Measurements from ENCODE around the gene CST8. TPM values are rescaled to one million over a fixed set of nuclear protein-coding genes. Genes with fewer than 3 reads are reported as not detected.

CST8 gene
- total and polyA plus RNA-seq, 2 experiments from 2014 or later, result not detected

DNA sequence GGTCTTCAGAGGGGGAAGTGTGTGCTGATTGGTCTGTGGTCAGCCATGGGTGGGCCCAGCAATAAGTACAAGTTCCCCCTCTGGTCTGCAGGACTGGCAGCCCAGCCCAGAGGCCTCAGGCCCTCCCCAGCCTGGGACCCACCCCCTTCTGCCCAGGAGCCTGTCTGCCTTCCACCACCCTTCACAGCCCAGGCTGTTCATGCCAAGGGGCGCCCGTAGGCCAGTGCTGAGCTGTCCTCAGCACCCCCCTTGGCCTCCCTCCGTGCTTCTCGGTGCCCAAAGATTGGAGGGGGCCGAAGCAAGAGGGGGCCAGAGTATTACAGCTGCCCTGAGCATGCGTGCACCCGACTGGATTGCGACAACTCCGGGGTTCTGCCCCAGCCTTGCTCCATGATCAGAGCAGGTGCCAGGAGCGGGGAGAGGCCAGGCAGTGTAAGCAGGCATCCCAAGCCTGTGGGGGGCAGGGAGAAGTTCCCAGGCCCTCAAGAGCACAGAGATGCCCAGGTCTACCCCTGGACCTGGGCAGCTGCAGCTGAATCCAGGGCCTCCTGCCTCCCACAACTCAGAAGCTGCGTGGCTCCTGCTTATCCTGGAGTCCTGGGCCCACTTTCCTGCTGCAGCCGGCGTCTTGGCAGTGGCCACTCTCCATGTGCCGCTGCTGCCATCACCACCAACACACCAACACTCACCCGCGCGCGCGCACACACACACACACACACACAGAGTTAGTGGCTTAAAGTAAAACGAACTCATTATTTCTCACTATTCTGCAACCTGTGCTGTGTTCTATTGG lies 44.1 kb downstream of the CST8 start (continued):
- TF ChIP-seq EZH2 (IDR thresholded peaks at IDR 0.05; ENCODE audit: low read depth, unreplicated experiment) (no peak), NANOG (IDR thresholded peaks at IDR 0.05; ENCODE audit: borderline replicate concordance) (no peak), ZNF331 (CRISPR knock-in tag; IDR thresholded peaks at IDR 0.05; ENCODE audit: low read depth) (no peak), ZNF114 (CRISPR knock-in tag; IDR thresholded peaks at IDR 0.05) (no peak), STAT1 (IDR thresholded peaks at IDR 0.05; ENCODE audit: unreplicated experiment) (no peak), CREB1 (CRISPR knock-in tag; IDR thresholded peaks at IDR 0.05; ENCODE audit: low read depth) (no peak), POLR2AphosphoS5 (IDR thresholded peaks at IDR 0.05; ENCODE audit: low read depth) (no peak)

DNA sequence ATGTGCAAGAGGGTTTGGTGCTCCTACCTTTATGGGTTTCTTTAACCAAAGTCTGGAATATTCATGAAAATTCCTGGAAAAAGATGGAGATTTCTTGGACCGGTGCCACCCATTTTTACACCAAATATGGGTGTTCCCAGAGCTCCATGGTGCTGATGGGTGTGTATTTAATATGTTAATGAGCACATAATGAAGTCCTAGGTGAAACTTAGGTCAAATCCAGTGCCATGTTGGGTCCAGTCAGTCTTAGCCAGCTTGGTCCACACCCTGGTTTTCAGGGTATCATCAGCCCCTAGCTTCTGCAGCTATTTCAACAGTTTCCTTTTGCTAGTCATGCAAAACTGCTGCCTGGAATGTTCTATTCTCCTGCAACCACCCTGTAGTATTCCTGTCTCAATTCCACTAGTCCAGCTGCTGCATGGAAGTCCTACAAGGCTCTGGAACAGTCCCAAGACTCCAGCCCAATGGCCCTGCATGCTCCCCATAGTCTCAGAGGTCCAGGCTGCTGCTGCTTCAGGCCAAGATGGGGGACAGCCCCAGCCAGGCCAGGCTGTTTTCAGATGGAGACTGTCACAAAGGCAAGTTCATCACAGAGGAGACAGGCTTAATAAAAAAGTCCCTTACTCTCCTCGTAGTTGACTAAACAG lies 45.5 kb downstream of the CST8 start:
- H3K9me2 ChIP-seq (ENCODE audit: insufficient read depth), result peaks cover 13% of the 10 kb centered on the region
- Mint-ChIP-seq H3K9me3 (peaks cover 8% of the 10 kb centered on the region), H3K27me3 (ENCODE audit: insufficient read depth, low read depth, poor library complexity) (peaks cover 6% of the 10 kb centered on the region), H3K4me3 (no peak overlapping the region), H3K36me3 (ENCODE audit: low read depth) (peaks cover 3% of the 10 kb centered on the region; the same call in 2 of the 3 replicates), H3K4me1 (peaks cover 32% of the 10 kb centered on the region), H3K27ac (no peak overlapping the region)
- H3K36me3 ChIP-seq (ENCODE audit: insufficient read depth), result no peaks in the 10 kb centered on the region
- H3F3A ChIP-seq (replicated peaks; ENCODE audit: low read depth), result no peaks in the 10 kb centered on the region
- peaks cover 28% of the 10 kb centered on the region for H3K4me1 ChIP-seq (ENCODE audit: insufficient read depth)
- ATAC-seq (no peak), DNase-seq (ENCODE audit: low spot score) (no peak)
- H3K27me3 ChIP-seq (ENCODE audit: insufficient read depth), result peaks cover 6% of the 10 kb centered on the region
- H2AFZ ChIP-seq, result no peak overlapping the region
- H3K4me3 ChIP-seq, result no peak overlapping the region
- H3K27ac ChIP-seq (ENCODE audit: low read depth), result no peak overlapping the region
- no peak overlapping the region for H3K4me2 ChIP-seq
- no peaks in the 10 kb centered on the region for H4K20me1 ChIP-seq (replicated peaks; ENCODE audit: insufficient read depth)
- no peaks in the 10 kb centered on the region for H3K79me2 ChIP-seq (replicated peaks; ENCODE audit: insufficient read depth)
- TF ChIP-seq ZNF331 (CRISPR knock-in tag; IDR thresholded peaks at IDR 0.05; ENCODE audit: low read depth) (no peak), CREB1 (CRISPR knock-in tag; IDR thresholded peaks at IDR 0.05; ENCODE audit: low read depth) (no peak), JUNB (IDR thresholded peaks at IDR 0.05; ENCODE audit: unreplicated experiment) (no peak), EZH2 (IDR thresholded peaks at IDR 0.05; ENCODE audit: low read depth, unreplicated experiment) (no peak), EZH2phosphoT487 (IDR thresholded peaks at IDR 0.05; ENCODE audit: unreplicated experiment) (no peak), NANOG (IDR thresholded peaks at IDR 0.05; ENCODE audit: borderline replicate concordance) (no peak), POLR2AphosphoS5 (IDR thresholded peaks at IDR 0.05; ENCODE audit: low read depth) (no peak)
- TF ChIP-seq, protein P1, sequence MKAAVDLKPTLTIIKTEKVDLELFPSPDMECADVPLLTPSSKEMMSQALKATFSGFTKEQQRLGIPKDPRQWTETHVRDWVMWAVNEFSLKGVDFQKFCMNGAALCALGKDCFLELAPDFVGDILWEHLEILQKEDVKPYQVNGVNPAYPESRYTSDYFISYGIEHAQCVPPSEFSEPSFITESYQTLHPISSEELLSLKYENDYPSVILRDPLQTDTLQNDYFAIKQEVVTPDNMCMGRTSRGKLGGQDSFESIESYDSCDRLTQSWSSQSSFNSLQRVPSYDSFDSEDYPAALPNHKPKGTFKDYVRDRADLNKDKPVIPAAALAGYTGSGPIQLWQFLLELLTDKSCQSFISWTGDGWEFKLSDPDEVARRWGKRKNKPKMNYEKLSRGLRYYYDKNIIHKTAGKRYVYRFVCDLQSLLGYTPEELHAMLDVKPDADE (IDR thresholded peaks at IDR 0.05), result no peak
- TF ChIP-seq, protein P2, sequence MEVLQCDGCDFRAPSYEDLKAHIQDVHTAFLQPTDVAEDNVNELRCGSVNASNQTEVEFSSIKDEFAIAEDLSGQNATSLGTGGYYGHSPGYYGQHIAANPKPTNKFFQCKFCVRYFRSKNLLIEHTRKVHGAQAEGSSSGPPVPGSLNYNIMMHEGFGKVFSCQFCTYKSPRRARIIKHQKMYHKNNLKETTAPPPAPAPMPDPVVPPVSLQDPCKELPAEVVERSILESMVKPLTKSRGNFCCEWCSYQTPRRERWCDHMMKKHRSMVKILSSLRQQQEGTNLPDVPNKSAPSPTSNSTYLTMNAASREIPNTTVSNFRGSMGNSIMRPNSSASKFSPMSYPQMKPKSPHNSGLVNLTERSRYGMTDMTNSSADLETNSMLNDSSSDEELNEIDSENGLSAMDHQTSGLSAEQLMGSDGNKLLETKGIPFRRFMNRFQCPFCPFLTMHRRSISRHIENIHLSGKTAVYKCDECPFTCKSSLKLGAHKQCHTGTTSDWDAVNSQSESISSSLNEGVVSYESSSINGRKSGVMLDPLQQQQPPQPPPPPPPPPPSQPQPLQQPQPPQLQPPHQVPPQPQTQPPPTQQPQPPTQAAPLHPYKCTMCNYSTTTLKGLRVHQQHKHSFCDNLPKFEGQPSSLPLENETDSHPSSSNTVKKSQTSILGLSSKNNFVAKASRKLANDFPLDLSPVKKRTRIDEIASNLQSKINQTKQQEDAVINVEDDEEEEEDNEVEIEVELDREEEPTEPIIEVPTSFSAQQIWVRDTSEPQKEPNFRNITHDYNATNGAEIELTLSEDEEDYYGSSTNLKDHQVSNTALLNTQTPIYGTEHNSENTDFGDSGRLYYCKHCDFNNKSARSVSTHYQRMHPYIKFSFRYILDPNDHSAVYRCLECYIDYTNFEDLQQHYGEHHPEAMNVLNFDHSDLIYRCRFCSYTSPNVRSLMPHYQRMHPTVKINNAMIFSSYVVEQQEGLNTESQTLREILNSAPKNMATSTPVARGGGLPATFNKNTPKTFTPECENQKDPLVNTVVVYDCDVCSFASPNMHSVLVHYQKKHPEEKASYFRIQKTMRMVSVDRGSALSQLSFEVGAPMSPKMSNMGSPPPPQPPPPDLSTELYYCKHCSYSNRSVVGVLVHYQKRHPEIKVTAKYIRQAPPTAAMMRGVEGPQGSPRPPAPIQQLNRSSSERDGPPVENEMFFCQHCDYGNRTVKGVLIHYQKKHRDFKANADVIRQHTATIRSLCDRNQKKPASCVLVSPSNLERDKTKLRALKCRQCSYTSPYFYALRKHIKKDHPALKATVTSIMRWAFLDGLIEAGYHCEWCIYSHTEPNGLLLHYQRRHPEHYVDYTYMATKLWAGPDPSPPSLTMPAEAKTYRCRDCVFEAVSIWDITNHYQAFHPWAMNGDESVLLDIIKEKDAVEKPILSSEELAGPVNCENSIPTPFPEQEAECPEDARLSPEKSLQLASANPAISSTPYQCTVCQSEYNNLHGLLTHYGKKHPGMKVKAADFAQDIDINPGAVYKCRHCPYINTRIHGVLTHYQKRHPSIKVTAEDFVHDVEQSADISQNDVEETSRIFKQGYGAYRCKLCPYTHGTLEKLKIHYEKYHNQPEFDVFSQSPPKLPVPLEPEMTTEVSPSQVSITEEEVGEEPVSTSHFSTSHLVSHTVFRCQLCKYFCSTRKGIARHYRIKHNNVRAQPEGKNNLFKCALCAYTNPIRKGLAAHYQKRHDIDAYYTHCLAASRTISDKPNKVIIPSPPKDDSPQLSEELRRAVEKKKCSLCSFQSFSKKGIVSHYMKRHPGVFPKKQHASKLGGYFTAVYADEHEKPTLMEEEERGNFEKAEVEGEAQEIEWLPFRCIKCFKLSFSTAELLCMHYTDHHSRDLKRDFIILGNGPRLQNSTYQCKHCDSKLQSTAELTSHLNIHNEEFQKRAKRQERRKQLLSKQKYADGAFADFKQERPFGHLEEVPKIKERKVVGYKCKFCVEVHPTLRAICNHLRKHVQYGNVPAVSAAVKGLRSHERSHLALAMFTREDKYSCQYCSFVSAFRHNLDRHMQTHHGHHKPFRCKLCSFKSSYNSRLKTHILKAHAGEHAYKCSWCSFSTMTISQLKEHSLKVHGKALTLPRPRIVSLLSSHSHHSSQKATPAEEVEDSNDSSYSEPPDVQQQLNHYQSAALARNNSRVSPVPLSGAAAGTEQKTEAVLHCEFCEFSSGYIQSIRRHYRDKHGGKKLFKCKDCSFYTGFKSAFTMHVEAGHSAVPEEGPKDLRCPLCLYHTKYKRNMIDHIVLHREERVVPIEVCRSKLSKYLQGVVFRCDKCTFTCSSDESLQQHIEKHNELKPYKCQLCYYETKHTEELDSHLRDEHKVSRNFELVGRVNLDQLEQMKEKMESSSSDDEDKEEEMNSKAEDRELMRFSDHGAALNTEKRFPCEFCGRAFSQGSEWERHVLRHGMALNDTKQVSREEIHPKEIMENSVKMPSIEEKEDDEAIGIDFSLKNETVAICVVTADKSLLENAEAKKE (CRISPR knock-in tag; IDR thresholded peaks at IDR 0.05), result no peak
- TF ChIP-seq, protein P3, sequence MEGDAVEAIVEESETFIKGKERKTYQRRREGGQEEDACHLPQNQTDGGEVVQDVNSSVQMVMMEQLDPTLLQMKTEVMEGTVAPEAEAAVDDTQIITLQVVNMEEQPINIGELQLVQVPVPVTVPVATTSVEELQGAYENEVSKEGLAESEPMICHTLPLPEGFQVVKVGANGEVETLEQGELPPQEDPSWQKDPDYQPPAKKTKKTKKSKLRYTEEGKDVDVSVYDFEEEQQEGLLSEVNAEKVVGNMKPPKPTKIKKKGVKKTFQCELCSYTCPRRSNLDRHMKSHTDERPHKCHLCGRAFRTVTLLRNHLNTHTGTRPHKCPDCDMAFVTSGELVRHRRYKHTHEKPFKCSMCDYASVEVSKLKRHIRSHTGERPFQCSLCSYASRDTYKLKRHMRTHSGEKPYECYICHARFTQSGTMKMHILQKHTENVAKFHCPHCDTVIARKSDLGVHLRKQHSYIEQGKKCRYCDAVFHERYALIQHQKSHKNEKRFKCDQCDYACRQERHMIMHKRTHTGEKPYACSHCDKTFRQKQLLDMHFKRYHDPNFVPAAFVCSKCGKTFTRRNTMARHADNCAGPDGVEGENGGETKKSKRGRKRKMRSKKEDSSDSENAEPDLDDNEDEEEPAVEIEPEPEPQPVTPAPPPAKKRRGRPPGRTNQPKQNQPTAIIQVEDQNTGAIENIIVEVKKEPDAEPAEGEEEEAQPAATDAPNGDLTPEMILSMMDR (conservative IDR thresholded peaks at IDR 0.05; ENCODE audit: low read depth in 2 of 2), result no peak

All from GM23338 (cell line).